Naive thymus-derived CD4-positive, alpha-beta T cell (primary cell): Measurements from ENCODE around the gene KCNJ12. TPM values are rescaled to one million over a fixed set of nuclear protein-coding genes. Genes with fewer than 3 reads are reported as not detected.
A peak's percentile ranks its signal among the peaks of the same experiment; 100 is the strongest.
"Not testable (repeated sequence)": the region's sequence is repeated elsewhere in the genome, so short reads cannot be mapped to it uniquely, and the experiment has no call there.

Source experiments
- ATAC-seq: fragments of 150-1000 bp; cut with Tn5 transposase; 2 replicates; pipeline ENCODE4 v1.10.0; 2021; ENCODE audit warnings: mild to moderate bottlenecking, moderate library complexity
- CTCF ChIA-PET: fragments of 350-600 bp; sonication (Branson Sonifier 250); formaldehyde crosslinking; loops from one replicate; lab custom pipeline; 2021; ENCODE audit warnings: antibody characterized with exemption; lab: Charles Lee
- POLR2A ChIA-PET: fragments of 350-600 bp; sonication (Branson Sonifier 250); formaldehyde crosslinking; loops from one replicate; lab custom pipeline; 2021; ENCODE audit warnings: antibody characterized with exemption, inconsistent platforms; lab: Charles Lee
- DNase-seq, 9 donors: peaks; one replicate each; pipeline versions ENCODE4 v3.0.0 to v3.0.0-alpha.2; 2020 to 2022; ENCODE audit warnings: mixed read lengths in 1 of 9
- H3K27ac ChIP-seq: one replicate; pipeline ENCODE4 v1.7.0; 2013; ENCODE audit warnings: mild to moderate bottlenecking, low read depth, low read length, moderate library complexity
- H3K27me3 ChIP-seq, 2 donors: one replicate each; pipeline ENCODE4 v1.7.0; 2013; ENCODE audit warnings: low read length in 2 of 2, mild to moderate bottlenecking in 2 of 2, moderate library complexity in 2 of 2; ENCODE audit not compliant: control insufficient read depth in 2 of 2, insufficient read depth in 2 of 2
- H3K36me3 ChIP-seq, 3 experiments: 1 replicate in 2 of 3; 2 replicates in 1 of 3; pipeline ENCODE4 v1.7.0; 2013; ENCODE audit warnings: low read length in 3 of 3, mild to moderate bottlenecking in 3 of 3, moderate library complexity in 1 of 3; ENCODE audit not compliant: insufficient read depth in 3 of 3, control insufficient read depth in 2 of 3
- H3K4me1 ChIP-seq, 2 donors: one replicate each; pipeline ENCODE4 v1.7.0; 2013; ENCODE audit warnings: low read length in 2 of 2, mild to moderate bottlenecking in 2 of 2, moderate library complexity in 1 of 2; ENCODE audit not compliant: control insufficient read depth in 2 of 2, insufficient read depth in 2 of 2
- H3K4me3 ChIP-seq: 2 replicates; pipeline ENCODE4 v1.7.0; 2013; ENCODE audit warnings: mild to moderate bottlenecking, low read length
- H3K9me3 ChIP-seq, 3 experiments: 1 replicate in 2 of 3; 2 replicates in 1 of 3; pipeline ENCODE4 v1.7.0; 2013; ENCODE audit warnings: low read length in 3 of 3; ENCODE audit not compliant: control insufficient read depth in 2 of 3
- H3K27ac Mint-ChIP-seq, 9 donors: one replicate each; pipeline ENCODE4 v1.8.0; 2020 to 2022; ENCODE audit warnings: mixed read lengths in 9 of 9, mild to moderate bottlenecking in 8 of 9, moderate library complexity in 5 of 9, inconsistent platforms in 2 of 9
- H3K27me3 Mint-ChIP-seq, 5 donors: one replicate each; pipeline ENCODE4 v1.8.0; 2021 to 2022; ENCODE audit warnings: mixed read lengths in 5 of 5, mild to moderate bottlenecking in 1 of 5
- H3K36me3 Mint-ChIP-seq, 5 donors: one replicate each; pipeline ENCODE4 v1.8.0; 2020 to 2022; ENCODE audit warnings: mixed read lengths in 5 of 5, mild to moderate bottlenecking in 3 of 5, inconsistent platforms in 1 of 5
- H3K4me1 Mint-ChIP-seq, 7 donors: one replicate each; pipeline ENCODE4 v1.8.0; 2020 to 2022; ENCODE audit warnings: mixed read lengths in 7 of 7, mild to moderate bottlenecking in 3 of 7, inconsistent platforms in 1 of 7
- H3K4me3 Mint-ChIP-seq, 10 donors: one replicate each; pipeline ENCODE4 v1.8.0; 2020 to 2022; ENCODE audit warnings: mild to moderate bottlenecking in 10 of 10, mixed read lengths in 10 of 10, moderate library complexity in 6 of 10, inconsistent platforms in 2 of 10
- H3K9me3 Mint-ChIP-seq, 11 donors: one replicate each; pipeline ENCODE4 v1.8.0; 2020 to 2022; ENCODE audit warnings: mixed read lengths in 11 of 11, mild to moderate bottlenecking in 4 of 11, inconsistent platforms in 1 of 11, moderate library complexity in 1 of 11
- intact Hi-C, 2 donors: fragments of 100-400 bp; cut with micrococcal nuclease; formaldehyde crosslinking; loops; one replicate each; pipeline ENCODE4 v1.15.1; 2023
- polyA plus RNA-seq, 2 donors: library from polyadenylated mRNA; unstranded; fragments of 300-500 nt; fragmentation: Illumina TruSeq; gene quantifications; one replicate each; pipeline ENCODE4 v1.2.3, GENCODE V29; 2021
- total RNA-seq, 6 experiments: library from RNA in 5 of 6; stranded (reverse) in 5 of 6; gene quantifications; 1 replicate in 5 of 6; 2 replicates in 1 of 6; pipeline ENCODE4 v1.2.3 and lab custom pipeline; 2021 to 2026

KCNJ12 gene
- total and polyA plus RNA-seq, 7 experiments from 2014 or later = 0.19 to 0.24 TPM; not detected in 5

- peaks cover 0 to 15% (median 3%) of the 10 kb centered on the region in 11 donors for H3K9me3 Mint-ChIP-seq
- POLR2A ChIA-PET, H3K4me1 Mint-ChIP-seq, H3K27me3 ChIP-seq, DNase-seq, H3K4me3 ChIP-seq, H3K27me3 Mint-ChIP-seq, H3K36me3 ChIP-seq, H3K27ac ChIP-seq, H3K27ac Mint-ChIP-seq, CTCF ChIA-PET, H3K4me3 Mint-ChIP-seq, ATAC-seq, intact Hi-C loops, H3K9me3 ChIP-seq, H3K4me1 ChIP-seq, H3K36me3 Mint-ChIP-seq: not testable (repeated sequence)
Observed at GRCh38 chr17:21406616-21407404, 30.7 kb downstream of the KCNJ12 start.

DNA sequence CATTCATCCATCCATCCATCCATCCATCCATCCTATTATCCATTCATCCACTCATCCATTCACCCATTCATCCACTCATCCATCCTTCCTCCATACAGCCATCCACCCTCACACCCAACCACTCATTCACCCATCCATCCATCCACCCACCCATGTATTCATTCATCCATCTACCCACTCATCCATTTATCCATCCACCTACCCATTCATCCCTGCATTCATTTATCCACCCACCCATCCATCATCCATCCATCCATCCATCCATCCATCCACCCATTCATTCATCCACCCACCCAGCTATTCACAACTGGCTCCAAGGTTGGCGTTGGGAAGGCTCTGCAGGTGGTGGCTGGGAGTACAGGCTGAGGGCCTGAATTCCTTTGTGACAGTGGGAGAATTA lies 31.6 kb downstream of the KCNJ12 start:
- H3K4me3 ChIP-seq, intact Hi-C loops, CTCF ChIA-PET, H3K27me3 Mint-ChIP-seq, H3K4me1 Mint-ChIP-seq, H3K9me3 ChIP-seq, DNase-seq, H3K27ac Mint-ChIP-seq, ATAC-seq, POLR2A ChIA-PET, H3K27ac ChIP-seq, H3K36me3 ChIP-seq, H3K4me3 Mint-ChIP-seq, H3K4me1 ChIP-seq, H3K36me3 Mint-ChIP-seq, H3K27me3 ChIP-seq: not testable (repeated sequence)
- peaks cover 0 to 15% (median 3%) of the 10 kb centered on the region in 11 donors for H3K9me3 Mint-ChIP-seq

- H3K27me3 ChIP-seq, POLR2A ChIA-PET, H3K9me3 ChIP-seq, H3K27me3 Mint-ChIP-seq, H3K27ac ChIP-seq, ATAC-seq, DNase-seq, H3K36me3 ChIP-seq, H3K4me1 Mint-ChIP-seq, H3K4me3 ChIP-seq, H3K4me1 ChIP-seq, H3K36me3 Mint-ChIP-seq, CTCF ChIA-PET, H3K4me3 Mint-ChIP-seq, intact Hi-C loops: not testable (repeated sequence)
- Mint-ChIP-seq H3K27ac (peak overlapping the region in 1 of 9 donors; percentile 9), H3K9me3 (peaks cover 0 to 15% (median 3%) of the 10 kb centered on the region in 11 donors)
Observed at GRCh38 chr17:21408224-21408623, 32.1 kb downstream of the KCNJ12 start.

- DNase-seq, H3K27me3 Mint-ChIP-seq, ATAC-seq, H3K36me3 ChIP-seq, H3K4me3 ChIP-seq, POLR2A ChIA-PET, CTCF ChIA-PET, H3K4me1 ChIP-seq, H3K9me3 ChIP-seq, H3K27me3 ChIP-seq, H3K36me3 Mint-ChIP-seq, intact Hi-C loops, H3K4me3 Mint-ChIP-seq, H3K4me1 Mint-ChIP-seq, H3K27ac ChIP-seq: not testable (repeated sequence)
- Mint-ChIP-seq H3K9me3 (peaks cover 0 to 15% (median 3%) of the 10 kb centered on the region in 11 donors), H3K27ac (peak overlapping the region in 1 of 9 donors; percentile 13)
Observed at GRCh38 chr17:21408766-21409300, 32.7 kb downstream of the KCNJ12 start.

GRCh38 chr17:21409388-21409787 lies 33.2 kb downstream of the KCNJ12 start:
- CTCF ChIA-PET, H3K27me3 Mint-ChIP-seq, H3K4me1 ChIP-seq, H3K27ac Mint-ChIP-seq, H3K4me1 Mint-ChIP-seq, H3K36me3 ChIP-seq, ATAC-seq, H3K4me3 Mint-ChIP-seq, POLR2A ChIA-PET, intact Hi-C loops, DNase-seq, H3K27ac ChIP-seq, H3K4me3 ChIP-seq, H3K36me3 Mint-ChIP-seq, H3K9me3 ChIP-seq, H3K27me3 ChIP-seq: not testable (repeated sequence)
- peaks cover 0 to 15% (median 3%) of the 10 kb centered on the region in 11 donors for H3K9me3 Mint-ChIP-seq

- H3K36me3 Mint-ChIP-seq, H3K4me1 Mint-ChIP-seq, ATAC-seq, H3K27me3 ChIP-seq, H3K27ac Mint-ChIP-seq, H3K36me3 ChIP-seq, H3K4me3 Mint-ChIP-seq, POLR2A ChIA-PET, DNase-seq, H3K27me3 Mint-ChIP-seq, intact Hi-C loops, H3K27ac ChIP-seq, CTCF ChIA-PET, H3K4me1 ChIP-seq, H3K9me3 ChIP-seq, H3K4me3 ChIP-seq: not testable (repeated sequence)
- peaks cover 0 to 15% (median 3%) of the 10 kb centered on the region in 11 donors for H3K9me3 Mint-ChIP-seq
Observed at GRCh38 chr17:21409971-21410370, 33.8 kb downstream of the KCNJ12 start.

- CTCF ChIA-PET, H3K36me3 ChIP-seq, H3K27me3 ChIP-seq, H3K9me3 ChIP-seq, H3K36me3 Mint-ChIP-seq, H3K4me3 ChIP-seq, H3K4me1 Mint-ChIP-seq, intact Hi-C loops, ATAC-seq, H3K27ac ChIP-seq, DNase-seq, H3K27me3 Mint-ChIP-seq, POLR2A ChIA-PET, H3K4me1 ChIP-seq, H3K4me3 Mint-ChIP-seq, H3K27ac Mint-ChIP-seq: not testable (repeated sequence)
- H3K9me3 Mint-ChIP-seq = peaks cover 0 to 15% (median 3%) of the 10 kb centered on the region in 11 donors
Observed at GRCh38 chr17:21410371-21410770, 34.2 kb downstream of the KCNJ12 start.
